KOPT-K1 (cell line): ENCODE measurements around the gene TAS2R60.
"Not testable (repeated sequence)": the region's sequence is repeated elsewhere in the genome, so short reads cannot be mapped to it uniquely, and the experiment has no call there.

ENCODE experiments used
- H3K27ac ChIP-seq: fragments of 200-600 bp; sonication (generic); 2 replicates; pipeline ENCODE4 v1.5.1; 2016; ENCODE audit warnings: antibody characterized with exemption, mild to moderate bottlenecking, low read depth, low read length; ENCODE audit not compliant: poor library complexity, severe bottlenecking
- H3K36me3 ChIP-seq: fragments of 200-600 bp; sonication (generic); 2 replicates; pipeline ENCODE4 v1.5.1; 2017; ENCODE audit warnings: antibody characterized with exemption, mild to moderate bottlenecking, low read length, moderate library complexity; ENCODE audit not compliant: insufficient read depth
- H3K9me3 ChIP-seq: fragments of 200-600 bp; sonication (generic); 2 replicates; pipeline ENCODE4 v1.5.1; 2017; ENCODE audit warnings: antibody characterized with exemption, low read length, mild to moderate bottlenecking; ENCODE audit not compliant: insufficient read depth, poor library complexity, severe bottlenecking

TAS2R60 gene

DNA sequence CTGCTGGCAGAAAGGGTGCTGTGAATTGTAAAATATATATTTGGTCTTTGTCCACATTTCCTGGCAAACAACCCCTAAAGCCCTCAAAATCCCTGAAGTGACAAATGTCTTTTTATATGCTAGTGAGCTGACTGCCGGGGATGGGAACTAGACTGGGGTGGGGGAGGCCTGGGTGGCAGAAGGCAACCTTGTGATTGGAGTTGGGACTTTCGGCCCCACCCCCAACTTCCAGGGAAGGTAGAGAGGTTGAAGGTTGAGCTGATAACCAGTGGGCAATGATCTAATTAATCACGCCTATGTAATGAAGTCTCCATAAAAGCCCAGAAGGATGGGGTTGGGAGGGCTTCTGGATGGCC lies 37.3 kb upstream of the TAS2R60 start:
- no peaks in the 10 kb centered on the region for H3K9me3 ChIP-seq
- H3K36me3 ChIP-seq = no peaks in the 10 kb centered on the region
- no peak overlapping the region for H3K27ac ChIP-seq

DNA sequence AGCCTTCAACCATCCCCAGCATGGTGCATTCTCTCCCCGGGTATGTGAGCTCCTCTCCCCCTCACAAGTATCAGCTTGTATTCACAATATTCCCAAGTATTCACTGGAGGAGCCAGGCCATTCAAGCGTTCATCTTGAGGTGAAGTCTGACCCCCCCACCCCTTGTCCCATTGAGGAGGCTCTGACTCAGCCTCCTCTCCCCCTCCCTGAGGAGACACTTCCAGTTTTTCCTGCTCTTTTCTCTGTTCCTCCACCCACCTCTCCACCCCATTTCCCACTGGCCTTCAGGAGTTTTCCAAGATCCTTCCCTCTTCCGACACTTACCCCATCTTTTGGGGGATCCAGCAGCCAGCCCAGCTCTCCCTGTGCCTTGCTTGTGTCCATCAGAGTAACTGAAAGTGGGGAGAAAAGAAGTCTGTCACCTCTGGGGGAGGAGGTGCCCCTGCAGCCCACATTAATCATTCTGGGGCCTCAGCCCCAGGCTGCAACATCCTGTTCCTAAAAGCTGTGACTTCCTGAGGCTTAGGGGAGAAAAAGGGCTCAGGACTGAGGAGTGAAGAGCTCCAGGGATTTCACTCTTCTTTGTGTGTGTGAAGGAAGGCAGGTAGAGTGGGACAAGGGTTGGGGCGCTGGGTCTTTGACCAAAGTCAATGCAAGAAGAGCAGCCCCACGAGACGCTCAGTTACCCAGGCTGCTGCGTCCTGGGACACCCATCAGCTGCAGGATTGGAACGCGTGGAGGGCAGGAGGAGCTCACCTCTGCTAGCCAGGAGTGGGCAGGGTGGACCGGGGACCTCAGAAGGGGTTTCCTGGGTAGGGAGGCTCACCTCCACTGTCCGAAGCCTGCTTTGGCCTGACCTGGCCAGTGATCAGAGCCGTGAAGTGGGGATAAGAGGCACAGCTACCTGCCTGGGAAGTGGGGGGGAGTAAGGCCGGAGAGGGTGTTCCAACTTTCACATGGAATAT lies 35.7 kb upstream of the TAS2R60 start:
- Histone ChIP-seq H3K36me3 (no peaks in the 10 kb centered on the region), H3K9me3 (no peaks in the 10 kb centered on the region), H3K27ac (peak overlapping the region; percentile 41)

DNA sequence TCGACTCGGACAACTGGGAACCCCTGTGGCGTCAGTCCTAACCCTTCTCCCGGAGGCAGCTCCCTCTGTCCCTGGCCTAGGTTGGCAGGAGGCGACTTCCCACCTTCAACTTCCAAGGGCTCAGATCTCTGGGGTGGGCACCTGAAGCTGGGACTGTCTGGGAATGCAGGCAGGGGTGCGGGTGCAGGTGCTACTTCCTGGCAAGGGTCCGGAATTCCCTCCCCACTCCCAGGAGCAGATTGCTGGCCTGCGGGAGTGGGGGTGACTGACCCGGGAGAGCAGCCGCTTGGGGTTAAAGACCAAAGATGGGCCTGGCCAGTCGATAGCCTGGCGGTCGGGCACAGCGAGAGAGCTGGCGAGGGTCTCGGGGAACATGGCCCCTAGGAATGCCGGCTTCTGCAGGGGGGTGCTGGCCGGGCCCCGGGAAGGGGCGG lies 35.0 kb upstream of the TAS2R60 start:
- Histone ChIP-seq H3K27ac (peak overlapping the region; percentile 41), H3K9me3 (no peaks in the 10 kb centered on the region), H3K36me3 (no peaks in the 10 kb centered on the region)

DNA sequence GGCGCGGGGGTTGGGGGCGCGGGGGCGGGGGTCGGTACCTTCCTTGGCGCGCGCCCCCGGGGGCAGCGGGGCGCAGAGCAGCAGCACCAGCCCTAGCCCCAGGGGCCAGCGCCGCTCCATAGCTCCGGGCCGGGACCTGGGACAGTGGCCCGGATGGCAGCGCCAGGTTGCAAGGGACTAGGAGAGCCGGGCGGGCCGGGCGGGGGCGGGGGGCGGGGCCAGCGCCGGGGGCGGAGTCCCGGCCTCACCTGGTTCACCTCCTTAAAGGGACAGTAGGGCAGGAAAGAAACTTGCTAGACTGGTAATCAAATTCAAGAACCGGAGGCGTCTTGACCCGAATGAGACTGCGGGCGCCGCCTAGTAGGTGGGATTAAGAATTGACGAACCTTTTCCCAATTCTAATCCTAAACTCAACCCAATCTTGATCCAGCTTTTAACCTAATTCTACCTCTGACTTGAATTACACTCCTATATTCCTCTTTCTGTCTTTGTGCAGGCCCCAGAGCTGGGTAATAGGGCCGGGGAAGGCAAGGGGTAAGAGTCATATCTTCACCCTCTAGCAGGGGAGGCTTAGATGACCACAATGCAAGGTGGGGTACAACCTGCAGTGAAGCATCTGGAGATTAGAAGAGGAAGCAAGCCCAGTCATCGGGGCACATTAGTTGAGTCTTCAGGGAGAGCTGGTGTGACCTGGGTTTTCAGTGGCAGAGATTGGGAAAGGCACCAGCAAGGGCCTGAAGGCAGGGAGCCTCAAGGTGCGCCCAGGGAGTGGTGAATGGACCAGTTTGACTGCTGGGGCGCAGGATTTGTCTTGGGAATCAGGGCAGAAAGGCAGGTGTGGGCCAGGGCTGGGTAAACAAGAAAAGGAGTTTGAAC lies 34.3 kb upstream of the TAS2R60 start, which contains the start of gene EPHA1:
TSS of gene EPHA1 (minus strand) at position 171 of the 876 bp plus-strand sequence. CDS start at position 120, 51 bp downstream.
- H3K9me3 ChIP-seq = no peaks in the 10 kb centered on the region
- peak within 1 kb of the TSS; percentile 41 for H3K27ac ChIP-seq

DNA sequence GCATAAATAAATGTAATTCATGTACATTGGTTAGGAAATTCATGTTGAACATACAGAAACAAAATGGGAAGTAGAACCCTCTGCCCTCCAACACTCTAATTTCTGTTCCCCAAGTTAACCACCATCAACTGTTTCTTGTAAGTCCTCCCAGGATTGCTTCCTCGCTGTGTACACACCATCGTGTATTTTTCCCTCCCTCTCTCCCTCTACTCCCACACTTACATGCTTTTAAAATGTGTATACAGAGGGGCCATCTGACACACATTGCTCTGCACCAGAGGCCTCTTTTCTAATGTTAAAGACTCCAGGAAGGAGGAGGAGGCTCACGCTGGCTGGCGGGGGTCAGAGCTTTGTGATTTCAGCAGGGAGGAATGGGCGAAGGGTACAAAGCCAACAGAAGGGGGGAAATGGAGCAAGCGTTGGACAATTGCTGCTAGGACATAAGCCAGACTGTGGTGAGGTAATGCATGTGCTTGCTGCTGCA lies 32.7 kb upstream of the TAS2R60 start:
- Histone ChIP-seq H3K9me3 (no peaks in the 10 kb centered on the region), H3K27ac (no peak overlapping the region), H3K36me3 (no peaks in the 10 kb centered on the region)

More for the DNA sequence above, 34.3 kb upstream of the TAS2R60 start, which contains the start of gene EPHA1:
- H3K36me3 ChIP-seq = no peaks in the 10 kb centered on the region

DNA sequence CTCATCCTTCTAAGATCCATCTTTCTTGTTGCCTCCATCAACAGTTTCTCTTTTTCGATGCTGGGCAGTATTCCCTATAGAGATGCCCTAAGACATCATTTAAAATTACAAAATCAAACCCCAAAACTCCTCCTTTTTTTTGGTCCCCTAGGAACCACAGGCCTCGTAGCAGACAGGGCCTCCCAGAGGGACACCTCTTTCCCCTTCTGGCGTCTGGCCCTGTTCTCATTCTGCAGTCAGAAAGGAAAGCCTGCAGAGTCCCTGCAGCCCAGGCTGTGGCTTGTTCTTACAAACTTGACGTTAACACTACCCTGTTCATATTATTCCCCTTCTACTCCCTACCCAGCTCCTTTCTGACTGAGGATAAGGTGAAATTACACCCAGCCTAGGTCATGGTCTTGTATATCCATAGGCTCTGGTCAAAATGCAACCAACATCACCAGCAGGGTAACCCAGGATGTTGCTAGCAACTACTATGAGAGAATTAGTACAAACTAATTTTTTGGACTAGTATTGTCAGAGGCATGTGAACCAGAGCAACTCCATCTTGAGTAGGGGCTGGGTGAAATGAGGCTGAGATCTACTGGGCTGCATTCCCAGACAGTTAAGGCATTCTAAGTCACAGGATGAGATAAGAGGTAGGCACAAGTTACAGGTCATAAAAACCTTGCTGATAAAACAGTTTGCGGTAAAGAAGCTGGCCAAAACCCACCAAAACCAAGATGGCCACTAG lies 31.1 kb upstream of the TAS2R60 start:
- H3K36me3 ChIP-seq = no peaks in the 10 kb centered on the region
- H3K27ac ChIP-seq = no peak overlapping the region
- H3K9me3 ChIP-seq = no peaks in the 10 kb centered on the region

DNA sequence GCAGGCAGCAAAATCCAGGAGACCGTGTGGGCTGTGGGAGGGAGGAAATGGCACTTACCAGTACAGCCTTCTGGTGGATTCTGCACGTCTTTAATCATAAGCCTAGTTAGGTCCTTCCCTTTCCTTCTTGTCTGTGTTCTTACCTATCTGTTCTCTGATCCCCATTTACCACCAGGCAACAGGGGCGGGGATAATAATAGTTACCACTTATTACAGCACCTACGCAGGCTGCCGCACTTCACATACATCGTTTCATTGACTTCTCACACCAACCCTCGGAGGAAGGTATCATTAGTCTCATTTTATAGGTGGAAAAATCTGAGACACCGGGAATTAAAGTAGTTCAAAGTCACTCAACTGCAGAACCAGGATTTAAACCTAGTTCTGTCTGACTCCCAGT lies 30.1 kb upstream of the TAS2R60 start:
- H3K36me3 ChIP-seq = no peaks in the 10 kb centered on the region
- no peaks in the 10 kb centered on the region for H3K9me3 ChIP-seq
- H3K27ac ChIP-seq = no peak overlapping the region

DNA sequence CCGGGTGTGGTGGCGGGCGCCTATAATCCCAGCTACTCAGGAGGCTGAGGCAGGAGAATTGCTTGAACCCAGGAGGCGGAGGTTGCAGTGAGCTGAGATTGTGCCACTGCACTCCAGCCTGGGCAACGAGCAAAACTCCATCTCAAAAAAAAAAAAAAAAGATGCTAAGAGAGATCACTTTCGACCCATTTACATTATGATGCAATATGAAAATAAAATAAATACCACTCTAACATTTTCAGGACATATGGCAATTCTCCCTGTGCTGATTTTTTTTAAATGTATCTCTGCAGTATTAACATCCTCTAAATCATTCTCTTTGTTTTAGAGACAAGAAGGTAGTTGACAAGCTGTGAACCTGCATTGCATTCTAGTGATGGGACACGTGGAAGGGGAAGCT lies 28.0 kb upstream of the TAS2R60 start:
- not testable (repeated sequence) for H3K36me3 ChIP-seq, H3K9me3 ChIP-seq, H3K27ac ChIP-seq

DNA sequence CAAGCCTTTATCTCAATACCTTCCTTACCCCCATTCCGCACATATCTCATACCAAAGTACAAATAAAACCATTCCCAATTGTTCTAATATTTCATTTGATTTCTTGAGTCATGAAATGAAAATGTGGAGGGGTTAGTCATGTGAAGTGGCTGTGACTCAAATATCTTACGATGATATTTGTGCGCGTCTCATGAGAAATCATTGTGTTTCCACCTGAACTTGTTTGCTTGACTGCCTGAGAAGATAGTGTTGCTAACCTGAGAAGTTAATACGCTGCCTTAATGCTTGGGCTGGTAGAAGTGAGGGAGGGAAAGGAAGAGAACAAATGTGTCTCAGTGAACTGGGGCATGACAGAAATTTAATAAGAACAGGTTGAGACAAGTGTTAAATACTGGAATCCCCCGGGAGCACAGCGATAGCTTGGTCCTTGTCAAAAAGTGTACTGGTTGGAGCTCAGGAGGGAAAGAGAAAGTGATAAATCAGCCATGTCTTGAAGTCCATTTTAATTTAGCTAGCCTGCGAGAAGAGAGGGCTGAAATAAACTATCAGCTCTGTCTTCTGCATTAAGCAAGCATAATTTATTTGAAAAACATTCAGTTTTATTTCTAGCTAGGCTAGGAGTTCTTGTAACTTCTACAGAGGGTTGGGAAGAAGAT lies 27.4 kb upstream of the TAS2R60 start:
- Histone ChIP-seq H3K27ac (no peak overlapping the region), H3K9me3 (peaks cover 9% of the 10 kb centered on the region), H3K36me3 (no peaks in the 10 kb centered on the region)

DNA sequence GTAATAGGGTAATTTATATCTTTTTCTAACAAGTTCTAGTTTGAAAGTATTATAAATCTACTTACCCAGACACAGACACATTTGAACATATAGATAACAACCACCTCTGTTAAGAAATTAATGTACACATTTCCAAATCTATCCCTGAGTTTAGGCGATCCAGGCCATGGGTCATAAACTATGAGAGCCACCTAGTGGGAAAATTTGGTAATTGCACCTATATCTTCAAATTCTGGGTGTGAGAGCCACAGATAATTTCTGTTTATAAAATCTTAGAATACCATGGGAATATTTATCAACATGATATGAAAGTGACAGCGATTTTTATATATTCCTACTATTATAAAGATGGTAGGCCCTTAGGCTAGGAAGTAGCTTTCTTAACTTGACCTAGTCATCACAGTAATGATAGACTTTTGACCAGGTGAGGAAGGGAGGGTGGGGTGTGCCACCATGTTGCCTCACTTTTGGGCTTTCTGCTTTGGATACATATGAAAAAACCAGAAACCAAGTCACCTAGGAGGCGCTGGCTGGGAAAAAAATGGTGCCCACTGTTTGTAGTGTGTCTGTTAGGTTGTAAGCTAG lies 26.6 kb upstream of the TAS2R60 start:
- Histone ChIP-seq H3K27ac (no peak overlapping the region), H3K36me3 (no peaks in the 10 kb centered on the region), H3K9me3 (peaks cover 9% of the 10 kb centered on the region)

DNA sequence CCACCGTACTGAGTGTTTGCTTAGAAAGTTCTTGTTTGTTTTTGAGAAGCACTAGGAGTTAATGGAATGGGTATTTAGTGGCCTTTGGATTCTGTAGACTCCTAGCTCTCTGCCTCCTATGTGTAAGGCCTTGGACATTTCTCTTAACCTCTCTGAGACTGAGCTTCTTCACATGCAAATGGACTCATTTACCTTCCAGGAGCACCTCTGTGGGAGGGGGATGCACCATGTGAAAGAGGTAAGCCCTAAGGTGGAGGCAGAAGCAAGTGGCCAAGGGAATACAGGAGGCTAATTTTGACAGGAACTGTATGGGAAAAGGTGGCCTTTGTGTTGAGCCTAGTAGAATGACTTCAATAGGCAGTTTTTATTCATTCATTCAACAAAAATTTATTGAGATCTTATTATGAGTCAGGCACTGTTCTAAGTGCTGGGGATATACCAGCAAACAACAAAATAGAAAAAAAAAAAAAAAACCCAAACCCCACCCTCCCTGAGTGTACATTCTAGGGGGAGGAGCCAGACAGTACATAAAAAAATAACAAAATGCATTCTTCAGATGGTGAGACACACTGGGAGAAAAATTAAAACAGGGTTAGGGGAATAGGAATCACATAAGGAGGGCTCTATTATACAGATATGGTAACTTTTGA lies 25.4 kb upstream of the TAS2R60 start:
- no peaks in the 10 kb centered on the region for H3K36me3 ChIP-seq
- no peak overlapping the region for H3K27ac ChIP-seq
- peaks cover 9% of the 10 kb centered on the region for H3K9me3 ChIP-seq

DNA sequence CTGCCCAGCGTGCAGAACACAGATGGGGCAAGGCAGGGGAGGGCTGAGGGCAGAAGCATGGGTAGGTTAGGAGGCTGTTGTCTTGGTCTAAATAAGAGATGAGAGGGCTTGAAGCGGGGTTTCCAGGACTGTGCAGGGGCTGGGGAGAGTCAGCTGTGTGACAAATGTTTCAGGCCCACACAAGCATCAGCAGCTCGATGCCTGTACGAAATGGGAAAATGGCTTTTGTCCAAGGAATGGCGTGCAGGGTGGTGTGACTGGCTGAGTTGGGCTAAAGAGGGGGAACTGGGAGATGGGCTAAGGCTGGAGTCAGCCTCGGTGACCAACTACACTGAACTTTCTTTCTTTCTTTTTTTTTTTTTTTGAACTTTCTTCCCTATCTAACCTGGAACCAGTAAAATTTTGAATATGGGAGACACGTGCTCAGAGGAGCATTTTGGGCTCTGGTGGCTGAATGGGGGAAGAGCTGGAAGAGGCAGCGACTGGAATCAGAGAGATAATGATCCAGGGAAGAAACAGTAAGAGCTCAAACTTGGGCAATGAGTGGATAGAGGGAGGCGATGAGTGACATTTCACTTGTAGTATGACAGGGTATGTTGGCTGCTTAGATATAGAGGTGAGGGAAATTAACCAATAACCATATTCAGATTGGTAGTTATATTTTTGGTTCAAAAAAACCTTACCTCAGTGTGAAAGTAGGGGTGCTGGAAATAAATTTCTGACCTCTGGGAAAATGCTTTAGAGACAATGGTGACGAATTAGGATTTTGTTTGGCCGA lies 24.4 kb upstream of the TAS2R60 start:
- Histone ChIP-seq H3K9me3 (peaks cover 9% of the 10 kb centered on the region), H3K27ac (no peak overlapping the region), H3K36me3 (no peaks in the 10 kb centered on the region)

DNA sequence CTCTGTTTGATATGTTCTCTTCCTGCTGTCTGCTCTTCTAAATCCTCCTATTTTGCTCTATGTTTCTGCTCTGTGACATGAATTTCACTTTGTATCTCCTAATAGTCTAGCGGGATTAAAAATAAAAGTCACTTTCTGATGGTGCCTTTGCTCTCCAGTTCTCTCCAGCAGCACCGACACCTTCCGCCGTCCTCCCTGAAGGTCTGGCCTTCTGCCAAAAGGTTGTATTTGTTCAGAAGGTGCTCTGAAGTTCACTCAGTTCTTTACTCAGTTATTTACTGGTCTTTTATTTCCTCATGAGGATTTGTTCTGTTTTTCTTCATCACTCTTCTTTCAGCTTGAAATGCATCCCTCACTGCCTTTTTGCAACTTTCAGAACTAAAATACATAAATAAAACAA lies 23.4 kb upstream of the TAS2R60 start:
- H3K9me3 ChIP-seq = peaks cover 9% of the 10 kb centered on the region
- no peaks in the 10 kb centered on the region for H3K36me3 ChIP-seq
- H3K27ac ChIP-seq = no peak overlapping the region
